Measurements from ENCODE around the gene SMIM11. TPM values are rescaled to one million over a fixed set of nuclear protein-coding genes. Genes with fewer than 3 reads are reported as not detected.
"Not testable (repeated sequence)": the region's sequence is repeated elsewhere in the genome, so short reads cannot be mapped to it uniquely, and the experiment has no call there.

Gene SMIM11
- total and polyA plus RNA-seq, 7 donors: 6.5 to 32.9 (median 25.5) TPM

DNA sequence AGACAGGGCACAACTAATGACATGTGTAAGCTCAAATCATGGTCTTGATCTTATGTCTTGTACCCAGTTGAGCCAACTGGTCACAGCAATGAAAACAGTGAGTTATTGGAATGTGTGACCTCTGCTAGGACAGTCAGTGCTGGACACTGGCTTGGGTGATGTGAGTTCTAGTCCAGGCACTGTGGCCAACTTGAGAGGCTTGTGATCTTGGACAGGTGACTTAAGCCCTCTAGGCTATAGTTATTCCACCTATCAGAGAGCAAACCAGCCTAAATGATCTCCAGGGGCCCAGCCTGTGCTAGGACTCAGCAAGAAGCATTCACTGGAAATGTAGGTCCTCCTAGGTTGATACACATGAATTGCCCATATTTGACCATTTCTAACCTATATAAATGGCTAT is 10.4 kb upstream of the SMIM11 start:
- Histone ChIP-seq H3K4me1 (peaks cover 2% of the 10 kb centered on the region), H3K36me3 (ENCODE audit: insufficient read depth in 1 of 2, low read depth in 1 of 2) (no peaks in the 10 kb centered on the region), H3K4me3 (no peak overlapping the region), H3K27me3 (ENCODE audit: insufficient read depth in 3 of 3, low read length in 2 of 3) (no peaks in the 10 kb centered on the region), H3K27ac (no peak overlapping the region), H3K9me3 (no peaks in the 10 kb centered on the region)
- ATAC-seq (no peak), DNase-seq (no peak)
- no peak for TF ChIP-seq CTCF (IDR thresholded peaks at IDR 0.05)
- intact Hi-C loops (cut with DNase I): no loop called here

- Histone ChIP-seq H3K4me1 (peaks cover 2% of the 10 kb centered on the region), H3K27ac (no peak overlapping the region), H3K4me3 (no peak overlapping the region), H3K27me3 (ENCODE audit: insufficient read depth in 3 of 3, low read length in 2 of 3) (no peaks in the 10 kb centered on the region), H3K9me3 (no peaks in the 10 kb centered on the region), H3K36me3 (ENCODE audit: insufficient read depth in 1 of 2, low read depth in 1 of 2) (no peaks in the 10 kb centered on the region)
- no peak for ATAC-seq
- DNase-seq: no peak
- WGBS, 3 donors: 78 to 83% (median 82%) methylated on average over 6 of the region's 6 CpGs
- intact Hi-C loops (cut with DNase I): no loop called here
- TF ChIP-seq CTCF (IDR thresholded peaks at IDR 0.05): no peak
Measured at GRCh38 chr21:34365809-34366208, 9.5 kb upstream of the SMIM11 start.

DNA sequence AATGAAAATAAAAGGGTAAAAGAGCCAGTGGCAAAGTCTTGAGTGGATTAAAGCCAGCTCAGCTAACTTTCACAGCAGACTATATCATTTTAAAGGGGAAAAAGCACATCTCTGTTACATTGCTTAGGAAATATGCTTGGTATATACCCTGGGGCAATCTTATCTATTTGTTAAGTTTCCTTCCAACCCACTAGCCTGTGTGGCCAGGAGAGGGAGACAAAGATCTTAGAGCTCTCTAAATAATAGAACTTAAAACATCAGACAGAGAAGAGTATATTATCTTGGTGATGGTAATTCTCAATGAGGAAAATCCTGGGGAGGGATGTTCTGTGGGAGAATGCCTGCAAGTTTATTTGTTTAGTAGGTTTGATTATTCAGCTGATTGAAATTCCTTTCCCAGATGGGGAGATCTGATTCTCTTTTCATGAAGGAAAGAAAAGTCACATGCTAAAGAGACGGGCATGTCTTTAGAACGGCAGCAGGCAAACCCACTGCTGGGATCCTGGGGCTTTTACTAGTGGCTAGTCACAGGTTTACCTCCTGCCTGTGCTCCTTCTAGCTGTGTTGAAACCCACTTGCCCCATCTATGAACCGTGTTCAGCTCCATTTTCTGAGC is 7.9 kb upstream of the SMIM11 start:
- Histone ChIP-seq H3K27me3 (ENCODE audit: insufficient read depth in 3 of 3, low read length in 2 of 3) (no peaks in the 10 kb centered on the region), H3K4me3 (no peak overlapping the region), H3K36me3 (ENCODE audit: insufficient read depth in 1 of 2, low read depth in 1 of 2) (no peaks in the 10 kb centered on the region), H3K9me3 (no peaks in the 10 kb centered on the region), H3K27ac (no peak overlapping the region), H3K4me1 (no peaks in the 10 kb centered on the region)
- 61 to 73% (median 62%) methylated on average over 3 of the region's 3 CpGs for WGBS, 3 donors
- DNase-seq (no peak), ATAC-seq (peak in 3 of 4 donors; percentile 37 to 73 (median 67))
- TF ChIP-seq CTCF (IDR thresholded peaks at IDR 0.05): peak; percentile 64
- intact Hi-C loops (cut with DNase I): no loop called here

- Histone ChIP-seq H3K4me3 (no peak overlapping the region), H3K27ac (no peak overlapping the region), H3K36me3 (ENCODE audit: insufficient read depth in 1 of 2, low read depth in 1 of 2) (no peaks in the 10 kb centered on the region), H3K27me3 (ENCODE audit: insufficient read depth in 3 of 3, low read length in 2 of 3) (no peaks in the 10 kb centered on the region), H3K4me1 (no peaks in the 10 kb centered on the region), H3K9me3 (no peaks in the 10 kb centered on the region)
- WGBS, 3 donors: 25 to 48% (median 33%) methylated on average over 1 of the region's 1 CpG
- no peak for DNase-seq
- TF ChIP-seq CTCF (IDR thresholded peaks at IDR 0.05): no peak
- intact Hi-C loops (cut with DNase I): no loop called here
- ATAC-seq: no peak
Measured at GRCh38 chr21:34369741-34370140, 5.6 kb upstream of the SMIM11 start.

GRCh38 chr21:34372321-34372720 is 3.0 kb upstream of the SMIM11 start:
- H3K4me3 ChIP-seq: no peak overlapping the region
- no peak for TF ChIP-seq CTCF (IDR thresholded peaks at IDR 0.05)
- no peak for DNase-seq
- 79 to 96% (median 93%) methylated on average over 5 of the region's 5 CpGs for WGBS, 3 donors
- no peaks in the 10 kb centered on the region for H3K9me3 ChIP-seq
- ATAC-seq: no peak
- no peaks in the 10 kb centered on the region for H3K27me3 ChIP-seq (ENCODE audit: insufficient read depth in 3 of 3, low read length in 2 of 3)
- H3K36me3 ChIP-seq (ENCODE audit: insufficient read depth in 1 of 2, low read depth in 1 of 2): no peaks in the 10 kb centered on the region
- intact Hi-C loops (cut with DNase I): no loop called here
- no peaks in the 10 kb centered on the region for H3K4me1 ChIP-seq
- no peak overlapping the region for H3K27ac ChIP-seq

DNA sequence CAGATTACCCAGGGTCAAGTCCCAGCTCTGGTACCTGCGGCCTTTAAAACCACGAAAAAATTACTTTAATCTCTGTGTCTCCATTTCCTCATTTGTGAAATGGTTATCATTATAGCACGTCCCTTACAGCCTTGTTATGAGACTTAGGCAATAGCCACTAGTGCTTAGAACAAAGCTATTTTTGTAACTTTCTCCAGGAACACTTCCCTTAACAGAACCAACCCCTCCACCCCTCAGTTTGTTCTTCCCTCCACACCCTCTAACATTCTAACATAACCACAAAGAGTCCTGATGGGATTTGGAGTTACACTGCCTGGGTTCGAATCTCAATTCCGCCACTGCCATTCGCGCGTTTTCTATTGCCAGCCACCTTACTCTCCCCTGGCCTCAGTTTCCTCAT is 845 bp upstream of the SMIM11 start:
- H3K4me1 ChIP-seq; H3K27ac ChIP-seq; H3K36me3 ChIP-seq (ENCODE audit: insufficient read depth in 1 of 2, low read depth in 1 of 2); intact Hi-C loops (cut with DNase I); H3K27me3 ChIP-seq (ENCODE audit: insufficient read depth in 3 of 3, low read length in 2 of 3); DNase-seq; H3K4me3 ChIP-seq; H3K9me3 ChIP-seq: not testable (repeated sequence)
- WGBS, 3 donors: no CpG with 5 or more reads among the region's 8 CpGs
- ATAC-seq: peak in 2 of 4 donors; percentile 48 to 62

- no CpG with 5 or more reads among the region's 33 CpGs for WGBS, 3 donors
Measured at GRCh38 chr21:34375619-34375972, 289 bp downstream of the SMIM11 start.

More at GRCh38 chr21:34375619-34375972, 289 bp downstream of the SMIM11 start:
- H3K27me3 ChIP-seq (ENCODE audit: insufficient read depth in 3 of 3, low read length in 2 of 3); H3K4me1 ChIP-seq; H3K36me3 ChIP-seq (ENCODE audit: insufficient read depth in 1 of 2, low read depth in 1 of 2); H3K4me3 ChIP-seq; DNase-seq; H3K27ac ChIP-seq; H3K9me3 ChIP-seq; intact Hi-C loops (cut with DNase I): not testable (repeated sequence)
- ATAC-seq: peak; percentile 69 to 76 (median 72)
